Cardiac muscle cell (in vitro differentiated cells and primary cell): ENCODE data around the gene BAG3. TPM values are rescaled to one million over a fixed set of nuclear protein-coding genes. Genes with fewer than 3 reads are reported as not detected.

Experiments used
- DNase-seq, 2 donors: peaks; one replicate each; pipeline versions ENCODE4 v3.0.0 to v3.0.0-alpha.2; 2010 to 2017; ENCODE audit warnings: low read depth in 1 of 2, low spot score in 1 of 2
- H3K27ac ChIP-seq: fragments of 200-600 bp; sonication (generic); 2 replicates; pipeline ENCODE4 v1.5.1; 2016
- H3K27me3 ChIP-seq: fragments of 200-600 bp; sonication (generic); 2 replicates; pipeline ENCODE4 v1.6.0; 2016; ENCODE audit warnings: control low read depth
- H3K36me3 ChIP-seq: fragments of 200-600 bp; sonication (generic); 2 replicates; pipeline ENCODE4 v1.5.1; 2016; ENCODE audit warnings: control low read depth
- H3K4me1 ChIP-seq: fragments of 200-600 bp; sonication (generic); 2 replicates; pipeline ENCODE4 v1.8.1; 2017; ENCODE audit warnings: low read depth, mild to moderate bottlenecking, mixed run types
- H3K4me3 ChIP-seq: fragments of 200-600 bp; sonication (generic); 2 replicates; pipeline ENCODE4 v1.5.1; 2016; ENCODE audit warnings: mild to moderate bottlenecking
- H3K9me3 ChIP-seq: fragments of 200-600 bp; sonication (generic); 2 replicates; pipeline ENCODE4 v1.5.1; 2017; ENCODE audit warnings: low read depth, mild to moderate bottlenecking, control low read depth
- CTCF ChIP-seq: IDR thresholded peaks from 2 replicates; pipeline ENCODE4 v1.5.1; 2012; ENCODE audit warnings: low read depth, mild to moderate bottlenecking, low read length
- polyA plus RNA-seq: library from polyadenylated mRNA; unstranded; fragments of >200 nt; fragmentation: Nextera tagmentation; extraction: Ambion mirVana; gene quantifications from 2 replicates; pipeline ENCODE4 v1.2.1, GENCODE V29; 2016
- total RNA-seq: library from RNA; depleted of rRNA; stranded (reverse); fragments of >200 nt; gene quantifications from 2 replicates; pipeline ENCODE4 v1.2.3, GENCODE V29; 2016

The BAG3 gene
- total and polyA plus RNA-seq, 2 experiments from 2014 or later, result 45.4 to 62.3 TPM

- TF ChIP-seq CTCF, result no peak
- Histone ChIP-seq H3K36me3 (no peaks in the 10 kb centered on the region), H3K27me3 (no peaks in the 10 kb centered on the region), H3K4me1 (peaks cover 19% of the 10 kb centered on the region), H3K4me3 (peak overlapping the region; percentile 92), H3K9me3 (no peaks in the 10 kb centered on the region), H3K27ac (peak overlapping the region; percentile 91)
- DNase-seq, result peak in 1 of 2 donors; percentile 59
Observed at GRCh38 chr10:119651514-119652360, 557 bp downstream of the BAG3 start.

- no peaks in the 10 kb centered on the region for H3K27me3 ChIP-seq
- peak; percentile 28 to 69 for DNase-seq
- TF ChIP-seq CTCF, result peak; percentile 25
- peak overlapping the region; percentile 92 for H3K4me3 ChIP-seq
- H3K36me3 ChIP-seq, result no peaks in the 10 kb centered on the region
- H3K4me1 ChIP-seq, result peaks cover 25% of the 10 kb centered on the region
- peak overlapping the region; percentile 91 for H3K27ac ChIP-seq
- H3K9me3 ChIP-seq, result no peaks in the 10 kb centered on the region
Observed at GRCh38 chr10:119652361-119652730, 1.2 kb downstream of the BAG3 start.

GRCh38 chr10:119653209-119653608 lies 2.0 kb downstream of the BAG3 start:
- no peak overlapping the region for H3K27ac ChIP-seq
- H3K36me3 ChIP-seq, result no peaks in the 10 kb centered on the region
- H3K27me3 ChIP-seq, result no peaks in the 10 kb centered on the region
- H3K9me3 ChIP-seq, result no peaks in the 10 kb centered on the region
- H3K4me1 ChIP-seq, result peaks cover 33% of the 10 kb centered on the region
- no peak for TF ChIP-seq CTCF
- H3K4me3 ChIP-seq, result peak overlapping the region; percentile 92
- no peak for DNase-seq

- Histone ChIP-seq H3K27me3 (no peaks in the 10 kb centered on the region), H3K4me1 (peaks cover 40% of the 10 kb centered on the region), H3K9me3 (no peaks in the 10 kb centered on the region), H3K4me3 (peak overlapping the region; percentile 92), H3K36me3 (no peaks in the 10 kb centered on the region), H3K27ac (peak overlapping the region; percentile 11)
- TF ChIP-seq CTCF, result no peak
- DNase-seq, result no peak
Observed at GRCh38 chr10:119653916-119654315, 2.7 kb downstream of the BAG3 start.

GRCh38 chr10:119654540-119654939 lies 3.4 kb downstream of the BAG3 start:
- H3K4me1 ChIP-seq, result peaks cover 42% of the 10 kb centered on the region
- no peak overlapping the region for H3K27ac ChIP-seq
- H3K36me3 ChIP-seq, result no peaks in the 10 kb centered on the region
- H3K27me3 ChIP-seq, result no peaks in the 10 kb centered on the region
- no peak for TF ChIP-seq CTCF
- DNase-seq, result peak in 1 of 2 donors; percentile 33
- H3K4me3 ChIP-seq, result no peak overlapping the region
- H3K9me3 ChIP-seq, result no peaks in the 10 kb centered on the region
